HS-5 (cell line): ENCODE data around the gene FERMT3.
A peak's percentile ranks its signal among the peaks of the same experiment; 100 is the strongest.

Experiments used
- DNase-seq: peaks from one replicate; pipeline ENCODE4 v3.0.0-alpha.2; 2012; ENCODE audit warnings: low read depth

Gene FERMT3

GRCh38 chr11:64186492-64187165, 19.9 kb upstream of the FERMT3 start:
- no peak for DNase-seq

GRCh38 chr11:64192434-64192833, 14.1 kb upstream of the FERMT3 start:
- no peak for DNase-seq

- DNase-seq: no peak
Observed at GRCh38 chr11:64196626-64197025, 9.9 kb upstream of the FERMT3 start.

GRCh38 chr11:64198511-64198910, 8.0 kb upstream of the FERMT3 start:
- DNase-seq: no peak

- no peak for DNase-seq
Observed at GRCh38 chr11:64201543-64201942, 5.0 kb upstream of the FERMT3 start.

GRCh38 chr11:64202992-64203391, 3.5 kb upstream of the FERMT3 start:
- no peak for DNase-seq

GRCh38 chr11:64203421-64204079, 3.0 kb upstream of the FERMT3 start:
- no peak for DNase-seq

GRCh38 chr11:64204080-64204440, 2.5 kb upstream of the FERMT3 start:
- no peak for DNase-seq

- peak; percentile 68 for DNase-seq
Observed at GRCh38 chr11:64204464-64204989, 2.0 kb upstream of the FERMT3 start.

- DNase-seq: no peak
Observed at GRCh38 chr11:64207256-64208085, 950 bp downstream of the FERMT3 start.

GRCh38 chr11:64208086-64208795, 1.7 kb downstream of the FERMT3 start:
- DNase-seq: no peak

GRCh38 chr11:64208796-64209562, 2.5 kb downstream of the FERMT3 start:
- DNase-seq: no peak

- DNase-seq: no peak
Observed at GRCh38 chr11:64209563-64209843, 3.0 kb downstream of the FERMT3 start.

GRCh38 chr11:64210301-64211020, 3.9 kb downstream of the FERMT3 start:
- DNase-seq: no peak

GRCh38 chr11:64211181-64211872, 4.8 kb downstream of the FERMT3 start:
- DNase-seq: no peak

GRCh38 chr11:64216879-64217278, 10.4 kb downstream of the FERMT3 start:
- no peak for DNase-seq

- DNase-seq: no peak
Observed at GRCh38 chr11:64218628-64219353, 12.3 kb downstream of the FERMT3 start.

- no peak for DNase-seq
Observed at GRCh38 chr11:64219354-64219684, 12.8 kb downstream of the FERMT3 start.

GRCh38 chr11:64219755-64220154, 13.2 kb downstream of the FERMT3 start:
- no peak for DNase-seq

- no peak for DNase-seq
Observed at GRCh38 chr11:64220271-64220670, 13.8 kb downstream of the FERMT3 start.
